CD4-positive, alpha-beta T cell treated with Interleukin-4 for 1 hour (primary cell): ENCODE results near the gene WDPCP.
"Not testable (repeated sequence)": the region's sequence is repeated elsewhere in the genome, so short reads cannot be mapped to it uniquely, and the experiment has no call there.

Source experiments
- DNase-seq, 2 donors: peaks; one replicate each; pipeline ENCODE4 v3.0.0-alpha.2; 2020 to 2022

The WDPCP gene

DNA sequence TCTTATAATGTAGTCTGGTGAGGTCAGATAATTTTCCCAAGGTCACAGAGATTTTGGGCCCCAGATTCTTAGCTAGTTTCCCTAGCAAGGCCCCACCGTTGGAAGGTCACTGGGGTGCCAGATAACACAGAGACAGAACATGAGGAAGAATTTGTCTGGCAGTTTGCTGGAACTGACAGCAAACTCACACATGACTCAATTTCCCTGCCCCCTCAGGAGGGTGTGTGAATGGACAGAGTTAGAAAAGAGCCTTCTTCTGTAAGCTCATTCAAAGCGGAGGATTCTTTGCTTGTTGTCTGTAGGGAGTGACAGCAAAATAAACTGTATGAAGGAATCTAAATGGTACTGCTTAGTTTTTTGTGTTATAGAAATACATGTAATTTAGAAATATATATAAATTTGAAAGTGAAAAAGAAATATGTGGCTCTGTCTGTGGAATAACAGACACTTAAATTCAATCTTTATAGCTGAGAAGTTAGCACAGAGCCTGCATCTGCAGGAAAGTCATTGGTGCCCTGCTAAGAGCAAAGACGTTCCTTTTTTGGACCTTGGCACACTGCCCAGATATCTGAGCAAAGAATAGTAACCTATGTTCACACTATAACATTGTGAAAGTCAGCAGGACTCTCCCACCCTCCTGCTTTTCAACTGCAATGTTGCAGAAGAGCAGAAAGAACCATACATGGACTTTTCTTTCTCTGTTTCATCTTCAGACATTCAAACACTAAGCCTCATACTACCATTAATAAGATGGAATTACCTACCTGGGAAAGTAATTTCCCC, 2.5 kb upstream of the WDPCP start:
- no peak for DNase-seq

DNA sequence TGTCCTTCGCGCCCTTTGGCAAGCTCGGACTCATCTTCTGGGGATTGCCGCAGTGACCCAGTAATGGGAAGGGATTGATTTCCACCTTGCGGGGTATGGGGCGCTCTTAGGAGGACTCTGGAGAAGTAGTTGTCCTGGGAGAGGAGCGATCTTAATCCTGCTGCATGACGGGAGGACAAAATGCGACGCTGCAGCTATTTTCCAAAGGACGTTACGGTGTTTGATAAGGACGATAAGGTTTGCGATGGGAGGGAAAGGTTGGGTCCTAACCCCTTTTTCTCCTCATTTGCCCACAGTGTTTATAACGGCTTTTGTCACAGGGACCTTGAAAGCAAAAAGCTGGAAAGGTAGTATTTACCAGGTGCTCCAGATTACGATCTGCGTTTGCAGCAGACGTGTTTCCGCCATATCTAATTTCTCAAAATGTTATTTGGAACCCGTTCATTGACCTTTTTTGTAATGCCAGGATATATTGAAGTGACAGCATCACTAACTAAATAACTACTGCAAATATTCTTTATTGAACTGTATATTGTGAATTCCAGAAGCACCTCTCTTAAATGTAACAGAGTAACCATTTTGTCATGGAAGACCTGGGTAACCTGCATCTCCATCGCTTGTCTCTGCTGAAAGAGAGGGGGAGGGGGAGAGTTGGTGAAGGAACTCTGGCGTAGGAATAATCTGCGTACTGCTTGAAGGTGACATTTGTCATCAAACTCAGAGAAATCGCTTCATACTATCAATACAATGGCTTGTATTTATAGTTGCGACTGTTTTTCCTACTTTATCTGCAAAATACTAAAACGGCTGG, 1.1 kb upstream of the WDPCP start:
- DNase-seq, result peak in 1 of 2 donors; percentile 18

DNA sequence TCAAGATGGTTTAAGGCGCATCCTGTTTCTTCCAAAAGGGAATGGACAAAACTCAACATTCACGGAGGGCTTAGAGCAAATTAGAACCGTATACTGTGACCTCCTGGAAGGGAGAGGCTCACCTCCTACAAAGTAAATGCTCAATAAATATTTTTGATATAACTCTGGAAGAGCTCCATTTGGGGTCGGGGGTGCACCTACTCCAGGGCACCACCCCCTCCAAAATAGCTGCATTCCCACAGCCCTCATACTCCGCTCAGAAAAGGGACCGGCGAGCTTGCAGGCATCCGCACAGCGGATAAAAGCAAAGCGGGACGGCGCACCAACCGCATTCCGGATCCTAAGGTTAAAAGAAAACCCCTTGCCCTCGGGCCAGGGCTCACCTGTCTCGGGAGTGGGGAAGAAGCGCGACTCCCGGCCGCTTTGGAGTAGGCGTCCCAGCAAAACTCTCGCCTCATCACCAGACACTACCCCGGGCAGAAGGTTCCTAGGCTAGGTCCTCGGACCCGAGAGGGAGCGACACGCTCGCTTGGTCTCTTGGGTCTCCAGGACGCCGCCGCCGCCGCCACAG, 378 bp downstream of the WDPCP start:
- DNase-seq, result no peak

DNA sequence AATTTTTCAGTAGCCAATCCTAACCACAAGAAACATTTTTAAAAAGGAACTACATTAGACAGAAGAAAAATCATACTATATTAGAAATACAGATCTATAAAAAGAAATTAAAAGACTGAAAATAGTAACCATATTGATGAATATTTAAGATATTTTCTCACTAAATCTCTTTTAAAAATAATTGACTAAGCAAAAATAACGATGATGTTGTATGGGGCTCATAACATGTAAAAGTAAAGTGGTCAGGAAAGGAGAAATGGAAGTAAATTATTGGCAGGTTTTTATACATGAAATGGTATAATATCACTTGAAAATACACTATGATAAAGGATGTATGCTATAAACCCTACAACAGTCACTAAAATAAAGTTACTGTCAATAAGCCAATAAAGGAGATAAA, 5.4 kb downstream of the WDPCP start:
- no peak for DNase-seq

DNA sequence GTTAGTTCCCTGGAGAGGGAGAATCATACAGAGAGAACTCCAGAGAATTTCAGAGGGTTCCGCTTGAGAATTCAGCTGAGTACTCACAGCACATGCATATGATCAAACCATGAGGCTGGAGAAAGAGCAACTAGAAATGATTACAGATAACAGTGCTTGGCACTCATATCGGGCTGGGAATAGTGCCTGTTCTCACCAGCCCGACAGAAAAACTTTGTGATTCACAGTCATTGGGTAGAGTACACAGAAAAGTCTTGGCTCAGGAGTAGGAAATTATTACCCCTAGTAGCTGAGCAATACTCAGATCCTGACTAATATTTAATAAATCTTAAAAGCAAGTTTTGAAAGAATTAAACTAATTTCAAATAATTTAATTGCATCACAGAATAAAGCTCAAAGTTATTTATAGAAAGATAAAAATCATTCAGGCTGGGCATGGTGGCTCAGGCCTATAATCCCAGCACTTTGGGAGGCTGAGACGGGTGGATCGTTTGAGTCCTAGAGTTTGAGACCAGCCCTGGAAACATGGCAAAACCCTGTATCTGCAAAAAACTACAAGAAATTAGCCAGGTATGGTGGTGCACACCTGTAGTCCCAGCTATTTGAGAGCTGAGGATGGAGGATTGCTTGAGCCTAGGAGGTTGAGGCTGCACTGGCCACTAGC, 6.8 kb downstream of the WDPCP start:
- DNase-seq, result no peak

DNA sequence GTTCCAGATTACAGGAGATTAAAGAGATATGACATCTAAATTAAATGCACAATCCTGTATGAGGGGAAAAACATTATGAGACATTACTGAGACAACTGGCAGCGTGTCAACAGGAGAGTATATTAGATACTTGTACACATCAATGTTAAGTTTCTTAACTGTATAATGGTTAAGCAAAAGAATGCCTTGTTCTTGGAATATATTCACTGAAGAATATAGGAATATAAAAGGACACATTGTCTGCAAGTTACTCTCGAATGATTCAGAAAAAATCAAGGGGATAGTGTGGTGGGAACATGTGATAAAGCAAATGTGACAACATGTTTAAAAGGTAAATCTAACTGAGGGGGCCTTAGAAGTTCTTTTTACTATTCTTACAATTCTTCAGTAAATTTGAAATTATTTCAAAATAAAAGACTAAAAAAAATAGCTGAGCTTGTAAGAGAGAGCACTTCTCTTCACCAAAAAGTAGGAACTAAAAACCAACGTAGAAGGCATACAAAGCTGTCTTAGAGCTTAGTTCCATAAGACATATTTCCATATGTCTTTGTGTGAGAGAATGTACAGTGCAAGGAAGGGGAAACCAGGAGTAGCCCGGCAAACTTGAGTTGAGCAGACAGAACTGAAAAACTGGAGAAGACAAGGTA, 7.5 kb downstream of the WDPCP start:
- no peak for DNase-seq

DNA sequence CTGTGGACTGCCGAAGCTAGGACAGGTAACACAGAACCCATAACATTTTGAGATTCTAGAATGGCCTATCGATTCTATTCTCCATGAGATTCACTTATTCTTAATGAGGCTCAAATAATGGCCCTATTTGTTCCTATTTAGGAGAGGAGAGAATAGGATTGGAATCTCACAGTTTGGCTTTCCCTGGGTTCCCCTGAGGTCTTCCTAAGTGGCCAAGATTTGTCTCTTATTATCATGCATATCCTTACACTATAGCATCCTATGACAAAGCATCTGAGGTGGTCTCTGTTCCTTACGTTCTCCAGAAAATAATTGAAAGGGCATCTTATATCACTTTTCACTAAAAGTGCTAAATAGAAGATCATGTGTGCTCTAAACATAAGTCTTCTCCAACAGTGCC, 9.5 kb downstream of the WDPCP start:
- DNase-seq, result no peak

DNA sequence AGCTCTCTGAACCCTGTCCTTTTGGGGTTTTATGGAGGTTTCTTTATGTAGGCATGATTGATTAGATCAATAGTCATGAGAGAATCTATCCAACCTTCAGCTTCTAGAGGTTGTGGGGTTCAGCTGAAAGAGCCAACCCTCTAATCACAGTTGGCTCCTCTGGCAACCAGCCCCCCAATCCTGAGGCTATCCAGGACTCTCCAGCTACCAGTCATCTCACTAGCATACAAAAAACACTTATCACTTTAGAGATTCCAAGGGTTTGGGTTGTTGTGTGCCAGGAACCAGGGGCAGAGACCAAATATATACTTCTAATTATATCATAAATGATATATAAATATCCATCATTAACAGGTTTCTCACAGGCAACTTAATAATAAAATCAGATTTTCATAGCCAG, 11.7 kb downstream of the WDPCP start:
- no peak for DNase-seq

DNA sequence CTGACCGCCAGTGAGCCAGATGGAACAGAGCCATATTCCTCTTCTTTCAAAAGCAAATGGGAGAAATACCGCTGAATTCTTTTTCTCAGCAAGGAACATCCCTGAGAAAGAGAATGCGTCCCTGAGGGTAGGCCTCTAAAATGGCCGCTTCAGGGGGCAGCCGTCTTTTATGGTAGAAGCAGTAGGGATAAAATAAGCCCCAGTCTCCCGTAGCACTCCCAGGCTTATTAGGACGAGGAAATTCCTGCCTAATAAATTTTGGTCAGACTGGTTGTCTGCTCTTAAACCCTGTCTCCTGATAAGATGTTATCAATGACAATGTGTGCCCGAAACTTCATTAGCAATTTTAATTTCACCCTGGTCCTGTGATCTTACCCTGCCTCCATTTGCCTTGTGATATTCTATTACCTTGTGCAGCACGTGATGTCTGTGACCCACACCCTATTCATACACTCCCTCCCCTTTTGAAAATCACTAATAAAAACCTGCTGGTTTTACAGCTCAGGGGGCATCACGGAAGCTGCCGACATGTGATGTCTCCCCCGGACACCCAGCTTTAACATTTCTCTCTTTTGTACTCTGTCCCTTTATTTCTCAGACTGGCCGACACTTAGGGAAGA, 14.4 kb downstream of the WDPCP start:
- DNase-seq, result not testable (repeated sequence)

DNA sequence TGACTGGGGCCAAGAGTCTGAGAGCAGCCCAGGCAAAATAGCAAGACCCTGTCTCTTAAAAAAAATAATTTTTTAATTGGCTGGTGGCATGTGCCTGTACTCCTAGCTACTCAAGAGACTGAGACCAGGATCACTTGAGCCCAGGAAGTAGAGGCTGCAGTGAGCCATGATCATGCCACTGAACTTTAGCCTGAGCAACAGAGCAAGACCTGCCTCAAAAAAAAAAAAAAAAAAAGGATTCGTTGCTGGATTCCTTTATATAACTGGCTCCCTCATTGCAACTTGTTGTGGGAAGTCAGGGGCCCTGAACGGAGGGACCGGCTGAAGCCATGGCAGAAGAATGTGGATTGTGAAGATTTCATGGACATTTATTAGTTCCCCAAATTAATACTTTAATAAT, 15.3 kb downstream of the WDPCP start:
- not testable (repeated sequence) for DNase-seq

DNA sequence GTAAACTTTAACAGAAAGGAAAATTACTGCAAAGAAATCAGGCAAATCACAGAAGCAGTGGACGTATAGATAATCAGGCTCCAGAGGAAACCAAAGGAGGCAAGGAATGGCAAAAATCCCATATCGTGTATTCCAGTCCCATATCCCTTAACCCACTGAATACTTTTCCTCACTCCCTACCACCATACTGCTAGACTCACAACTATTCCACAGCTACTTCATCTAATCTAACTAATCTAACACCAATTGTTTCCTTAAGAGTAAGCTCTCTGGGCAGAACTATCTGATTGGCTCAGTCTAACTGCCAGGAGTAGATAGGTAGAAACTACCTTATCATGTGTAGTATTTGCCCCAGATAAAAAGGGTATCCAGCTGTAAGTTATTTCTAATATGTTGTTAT, 16.3 kb downstream of the WDPCP start:
- DNase-seq, result no peak

DNA sequence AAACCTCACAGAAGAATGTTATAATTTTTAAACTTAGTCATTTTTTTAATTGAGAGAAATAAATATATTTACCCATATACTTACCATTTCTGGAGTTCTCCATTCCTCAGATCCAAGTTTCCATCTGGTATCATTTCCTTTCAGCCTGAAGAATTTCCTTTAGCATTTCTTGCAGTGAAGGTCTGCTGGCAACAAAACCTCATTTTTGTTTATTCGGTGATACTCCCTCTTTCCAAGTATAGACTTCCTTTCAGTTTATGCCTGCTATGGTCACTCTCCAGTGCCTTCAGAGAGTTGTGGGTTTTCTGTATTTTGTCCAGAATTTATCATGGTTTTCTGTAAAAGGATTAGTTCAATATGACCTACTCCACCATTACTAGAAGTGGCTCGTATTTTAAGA, 17.0 kb downstream of the WDPCP start:
- DNase-seq, result no peak

DNA sequence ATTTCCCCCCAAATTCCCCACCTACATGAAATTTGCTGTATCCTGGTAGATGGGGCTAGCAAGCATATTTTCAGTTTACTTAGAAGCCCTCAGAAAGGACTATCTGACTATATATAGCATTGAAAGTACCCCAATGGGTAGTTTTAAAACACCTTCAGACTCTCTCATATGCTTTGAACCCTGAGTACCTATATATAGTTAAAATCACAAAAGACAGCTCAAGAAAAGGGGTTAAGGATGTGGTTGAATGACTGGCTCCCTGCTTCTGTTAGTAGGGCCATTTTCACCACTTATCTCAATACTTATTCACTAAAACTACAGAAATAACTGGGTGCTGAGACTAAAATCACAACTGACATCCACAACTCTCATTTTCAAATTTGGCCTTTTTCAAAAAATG, 18.5 kb downstream of the WDPCP start:
- no peak for DNase-seq

DNA sequence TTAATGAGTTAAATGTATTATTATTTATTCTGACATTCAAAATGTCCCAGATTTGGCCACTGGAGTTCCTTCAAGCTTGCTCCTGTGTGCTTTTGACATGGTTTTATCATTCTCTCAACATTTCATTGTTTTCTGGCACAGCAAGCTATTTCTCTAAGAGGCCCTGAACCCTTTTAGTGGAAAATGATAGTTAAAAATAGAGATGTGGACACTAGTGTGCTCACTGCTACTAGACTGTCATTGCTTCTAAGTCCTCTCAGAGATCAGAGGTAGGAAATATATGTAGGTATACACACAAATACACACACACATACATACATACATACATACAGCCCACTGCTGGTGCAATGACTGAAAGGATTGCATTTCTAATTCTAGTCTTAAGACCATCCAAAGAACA, 25.5 kb downstream of the WDPCP start:
- no peak for DNase-seq

DNA sequence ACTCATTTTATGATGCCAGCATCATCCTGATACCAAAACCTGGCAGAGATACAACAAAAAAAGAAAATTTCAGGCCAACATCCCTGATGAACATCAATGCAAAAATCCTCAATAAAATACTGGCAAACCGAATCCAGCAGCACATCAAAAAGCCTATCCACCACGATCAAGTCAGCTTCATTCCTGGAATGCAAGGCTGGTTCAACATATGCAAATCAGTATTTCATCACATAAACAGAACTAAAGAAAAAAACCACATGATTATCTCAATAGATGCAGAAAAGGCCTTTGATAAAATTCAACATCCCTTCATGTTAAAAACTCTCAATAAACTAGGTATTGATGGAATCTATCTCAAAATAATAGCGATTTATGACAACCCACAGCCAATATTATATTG, 29.4 kb downstream of the WDPCP start:
- DNase-seq, result not testable (repeated sequence)

DNA sequence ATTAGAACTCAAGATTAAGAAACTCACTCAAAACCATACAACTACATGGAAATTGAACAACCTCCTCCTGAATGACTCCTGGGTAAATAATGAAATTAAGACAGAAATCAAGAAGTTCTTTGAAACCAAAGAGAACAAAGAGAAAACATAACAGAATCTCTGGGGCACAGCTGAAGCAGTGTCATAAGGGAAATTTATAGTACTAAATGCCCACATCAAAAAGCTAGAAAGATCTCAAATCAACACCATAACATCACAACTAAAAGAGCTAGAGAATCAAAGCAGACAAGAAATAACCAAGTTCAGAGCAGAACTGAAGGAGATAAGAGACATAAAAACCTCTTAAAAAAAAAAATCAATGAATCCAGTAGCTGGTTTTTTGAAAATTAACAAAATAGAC, 30.5 kb downstream of the WDPCP start:
- DNase-seq, result not testable (repeated sequence)

DNA sequence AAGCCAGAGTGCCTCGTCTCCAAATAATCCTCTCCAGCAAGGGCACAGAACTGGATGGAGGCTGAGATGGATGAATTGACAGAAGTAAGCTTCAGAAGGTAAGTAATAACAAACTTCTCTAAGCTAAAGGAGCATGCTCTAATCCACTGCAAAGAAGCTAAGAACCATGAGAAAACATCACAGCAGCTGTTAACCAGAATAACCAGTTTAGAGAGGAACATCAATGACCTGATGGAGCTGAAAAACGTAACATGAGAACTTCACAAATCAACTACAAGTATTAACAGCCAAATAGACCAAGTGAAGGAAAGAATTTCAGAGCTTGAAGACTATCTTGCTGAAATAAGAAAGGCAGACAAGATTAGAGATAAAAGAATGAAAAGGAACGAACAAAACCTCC, 32.3 kb downstream of the WDPCP start:
- no peak for DNase-seq

DNA sequence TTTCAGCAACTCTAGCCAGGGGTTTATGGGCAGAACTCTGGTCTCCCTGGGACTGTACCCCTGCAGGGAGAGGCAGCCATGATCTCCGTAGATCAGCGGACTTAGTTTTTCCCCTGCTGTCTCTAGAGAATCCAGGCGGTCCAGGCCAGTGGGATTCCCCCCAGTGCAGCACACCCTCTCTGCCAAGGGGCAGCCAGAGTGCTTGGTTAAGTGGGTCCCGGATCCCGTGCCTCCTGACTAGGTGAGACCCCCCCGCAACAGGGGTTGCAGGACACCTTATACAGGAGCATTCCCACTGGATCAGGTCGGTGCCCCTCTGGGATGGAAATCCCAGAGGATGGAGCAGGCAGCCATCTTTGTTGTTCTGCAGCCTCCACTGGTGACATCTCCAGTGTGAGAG, 33.0 kb downstream of the WDPCP start:
- DNase-seq, result no peak

DNA sequence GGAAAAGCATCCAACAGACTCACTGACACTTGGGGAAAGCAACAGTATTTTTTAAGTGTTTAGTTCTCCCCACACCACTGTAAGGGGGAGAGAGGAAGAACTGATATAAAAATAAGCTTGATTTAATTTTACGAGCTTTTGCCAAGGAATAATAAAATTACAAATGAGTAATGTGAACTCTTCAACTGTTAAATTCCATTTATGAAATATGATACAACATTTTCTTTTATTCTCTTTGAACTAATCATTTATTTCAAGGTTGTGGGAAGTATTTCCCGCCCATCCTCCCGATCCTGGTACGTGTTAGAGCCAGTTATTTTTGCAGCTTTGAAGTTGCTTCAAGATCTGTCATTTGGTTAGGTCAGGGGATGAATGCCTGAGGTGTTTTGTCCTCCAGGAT, 35.2 kb downstream of the WDPCP start:
- no peak for DNase-seq

DNA sequence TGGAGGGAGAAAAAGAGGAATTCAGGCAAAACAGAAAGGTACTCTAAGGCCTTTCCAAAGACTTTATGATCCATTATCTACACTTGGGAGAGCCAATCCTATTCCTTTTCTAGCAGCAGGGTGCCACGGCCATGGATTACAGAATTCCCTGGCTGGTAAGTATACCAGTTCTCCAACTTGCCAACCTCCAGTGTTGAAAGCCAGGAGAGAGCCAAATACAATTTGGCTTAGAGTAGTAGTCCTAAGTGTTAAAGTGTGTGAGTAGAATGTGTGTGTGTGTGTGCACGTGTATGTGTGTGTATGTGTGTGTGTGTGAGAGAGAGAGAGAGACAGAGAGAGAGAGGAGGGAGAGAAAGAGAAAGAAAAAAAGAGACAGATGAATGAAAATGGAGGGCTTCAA, 43.3 kb downstream of the WDPCP start:
- no peak for DNase-seq

DNA sequence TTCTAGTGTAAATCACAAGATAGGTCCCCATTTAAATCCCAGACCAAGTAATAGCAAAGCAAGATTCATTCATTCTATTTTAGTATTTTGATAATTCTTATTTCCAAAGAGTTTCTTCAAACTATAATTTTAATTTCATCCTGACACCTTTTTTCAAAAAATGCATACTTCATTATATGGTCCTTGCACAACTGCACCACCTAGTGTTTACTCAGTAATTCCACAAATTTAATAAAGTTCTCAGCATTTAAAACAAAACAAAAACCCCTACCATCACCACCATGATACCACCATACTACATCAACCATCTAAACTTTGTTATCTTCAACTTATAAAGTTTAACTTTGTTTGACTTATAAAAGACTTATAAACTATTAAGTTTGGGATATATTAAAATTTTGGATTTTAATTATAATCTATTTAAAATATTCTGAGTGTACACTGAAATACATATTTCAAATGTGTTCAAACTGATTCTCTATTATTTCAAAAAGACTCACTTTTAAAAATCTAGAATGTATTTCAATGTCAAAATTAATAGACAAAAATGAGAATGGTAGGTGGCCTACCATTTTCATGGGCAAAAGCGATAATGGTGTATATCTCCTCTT, 44.2 kb downstream of the WDPCP start:
- peak in 1 of 2 donors; percentile 4 for DNase-seq
